Endothelial cell of umbilical vein (primary cell): Measurements from ENCODE around the gene UFSP2. TPM values are rescaled to one million over a fixed set of nuclear protein-coding genes. Genes with fewer than 3 reads are reported as not detected.

ENCODE experiments used
- BruUV-seq: library from RNA; stranded (reverse); fragments of 400-500 nt; replicated peaks from 2 replicates; lab custom pipeline; 2021; lab: Mats Ljungman, UMichigan
- CTCF ChIA-PET: fragments of 300-600, 350-600 bp; sonication (Branson Sonifier 250); formaldehyde crosslinking; loops from one replicate; lab custom pipeline; 2021; ENCODE audit warnings: antibody characterized with exemption, inconsistent platforms; lab: Charles Lee
- POLR2A ChIA-PET: fragments of 300-600, 350-600 bp; sonication (Branson Sonifier 250); formaldehyde crosslinking; loops from one replicate; lab custom pipeline; 2021; ENCODE audit warnings: antibody characterized with exemption, inconsistent platforms; lab: Charles Lee
- DNase-seq: peaks from one replicate; pipeline ENCODE4 v3.0.0-alpha.2; 2011; ENCODE audit warnings: low read depth, low spot score
- FAIRE-seq: peaks from 2 replicates; lab custom pipeline; 2011; peaks lifted over from hg19 to GRCh38; lab: Jason Lieb, UNC
- H2AFZ ChIP-seq: 2 replicates; pipeline ENCODE4 v1.6.0; 2012; ENCODE audit warnings: low read depth, low read length, control low read depth, inconsistent platforms
- H3K27ac ChIP-seq: 2 replicates; pipeline ENCODE4 v1.5.1; 2011; ENCODE audit warnings: low read depth, mild to moderate bottlenecking, control low read depth, low read length, moderate library complexity; ENCODE audit not compliant: insufficient read depth
- H3K27me3 ChIP-seq, 2 experiments: 2 replicates each; pipeline versions ENCODE4 v1.6.0 to v1.6.1; 2011; ENCODE audit warnings: low read length in 2 of 2, mixed read lengths in 1 of 2; ENCODE audit not compliant: control insufficient read depth in 2 of 2, insufficient read depth in 2 of 2
- H3K36me3 ChIP-seq, 2 experiments: 2 replicates in 1 of 2; 3 replicates in 1 of 2; pipeline ENCODE4 v1.5.1; 2011; ENCODE audit warnings: low read length in 2 of 2, mild to moderate bottlenecking in 1 of 2, moderate library complexity in 1 of 2; ENCODE audit not compliant: control insufficient read depth in 2 of 2, insufficient read depth in 2 of 2; ENCODE audit errors: extremely low read depth in 1 of 2
- H3K4me1 ChIP-seq: 3 replicates; pipeline ENCODE4 v1.5.1; 2011; ENCODE audit warnings: mild to moderate bottlenecking, low read length; ENCODE audit not compliant: control insufficient read depth, insufficient read depth; ENCODE audit errors: extremely low read depth
- H3K4me2 ChIP-seq: 2 replicates; pipeline ENCODE4 v1.6.1; 2011; ENCODE audit warnings: low read length, control low read depth, mixed read lengths; ENCODE audit not compliant: insufficient read depth
- H3K4me3 ChIP-seq, 3 experiments: fragments of 200-600 bp in 1 of 3; sonication (generic), shearing (Covaris generic) in 1 of 3; replicated peaks in 1 of 3; 2 replicates each; pipeline ENCODE4 v1.5.1; 2011 to 2016; ENCODE audit warnings: control low read depth in 3 of 3, low read length in 3 of 3, mild to moderate bottlenecking in 2 of 3, inconsistent platforms in 1 of 3, low read depth in 1 of 3, moderate library complexity in 1 of 3; ENCODE audit not compliant: insufficient read depth in 1 of 3
- H3K79me2 ChIP-seq: 2 replicates; pipeline ENCODE4 v1.6.0; 2012; ENCODE audit warnings: low read length, inconsistent platforms; ENCODE audit not compliant: control insufficient read depth, insufficient read depth
- H3K9ac ChIP-seq: replicated peaks from 2 replicates; pipeline ENCODE3; 2011; ENCODE audit warnings: low read length, control low read depth; ENCODE audit not compliant: insufficient read depth; ENCODE audit errors: extremely low read depth
- H3K9me1 ChIP-seq: replicated peaks from 3 replicates; pipeline ENCODE4 v1.6.0; 2011; ENCODE audit warnings: mild to moderate bottlenecking, low read length; ENCODE audit not compliant: control insufficient read depth, insufficient read depth; ENCODE audit errors: extremely low read depth
- H3K9me3 ChIP-seq: replicated peaks from 2 replicates; pipeline ENCODE4 v1.5.1; 2012; ENCODE audit warnings: low read length, inconsistent platforms; ENCODE audit not compliant: control insufficient read depth, insufficient read depth
- H4K20me1 ChIP-seq: replicated peaks from 2 replicates; pipeline ENCODE3; 2011; ENCODE audit warnings: mild to moderate bottlenecking, low read length; ENCODE audit not compliant: control insufficient read depth, insufficient read depth; ENCODE audit errors: extremely low read depth
- CTCF ChIP-seq, 2 donors: IDR thresholded peaks; 1 replicate in 1 of 2; 2 replicates in 1 of 2; pipeline ENCODE4 v1.5.1; 2011; ENCODE audit warnings: low read length in 2 of 2, mild to moderate bottlenecking in 2 of 2, moderate library complexity in 2 of 2, control low read depth in 1 of 2, inconsistent platforms in 1 of 2, low read depth in 1 of 2; ENCODE audit not compliant: insufficient read depth in 1 of 2; ENCODE audit errors: extremely low read depth in 1 of 2
- EZH2 ChIP-seq: IDR thresholded peaks from 2 replicates; pipeline ENCODE4 v1.6.1; 2012; ENCODE audit warnings: borderline replicate concordance, low read depth, mild to moderate bottlenecking, moderate library complexity, low read length, inconsistent platforms; ENCODE audit not compliant: severe bottlenecking
- FOS ChIP-seq: IDR thresholded peaks from 2 replicates; pipeline ENCODE4 v1.6.1; 2011; ENCODE audit warnings: mild to moderate bottlenecking, low read length, moderate library complexity, borderline replicate concordance; ENCODE audit not compliant: insufficient read depth
- GATA2 ChIP-seq: IDR thresholded peaks from 2 replicates; pipeline ENCODE4 v1.7.0; 2011; ENCODE audit warnings: low read depth, mild to moderate bottlenecking, moderate library complexity, mixed read lengths, low read length; ENCODE audit not compliant: insufficient read length, insufficient read depth
- JUN ChIP-seq: IDR thresholded peaks from 2 replicates; pipeline ENCODE4 v1.6.1; 2011; ENCODE audit warnings: borderline replicate concordance, low read depth; ENCODE audit not compliant: insufficient read length, insufficient read depth
- MAX ChIP-seq: IDR thresholded peaks from 2 replicates; pipeline ENCODE4 v1.6.1; 2011; ENCODE audit not compliant: insufficient read depth, insufficient read length
- MYC ChIP-seq: IDR thresholded peaks from one replicate; pipeline ENCODE4 v1.6.1; 2011; ENCODE audit warnings: mild to moderate bottlenecking, low read depth, low read length
- POLR2A ChIP-seq: IDR thresholded peaks from 2 replicates; pipeline ENCODE4 v1.6.1; 2012; ENCODE audit warnings: low read depth, mild to moderate bottlenecking, control low read depth, low read length
- POLR2AphosphoS5 ChIP-seq: IDR thresholded peaks from 2 replicates; pipeline ENCODE4 v1.6.1; 2012; ENCODE audit warnings: low read depth, mild to moderate bottlenecking, control low read depth, low read length, moderate library complexity; ENCODE audit not compliant: insufficient read depth
- dilution Hi-C: fragments of 300-500 bp; cut with MboI; formaldehyde crosslinking; loops from one replicate; pipeline ENCODE4 v1.15.0; 2019; ENCODE audit warnings: low sequenced_read_pairs; ENCODE audit not compliant: extremely low pct_ligation_motif_present
- intact Hi-C: fragments of 100-400 bp; cut with micrococcal nuclease; formaldehyde crosslinking; loops from one replicate; pipeline ENCODE4 v1.10.0; 2022
- polyA plus RNA-seq, 4 experiments: library from polyadenylated mRNA; depleted of rRNA in 3 of 4; stranded (reverse) in 3 of 4; unstranded in 1 of 4; fragments of >200 nt; gene quantifications; 2 replicates each; pipeline versions ENCODE4 v1.2.1 to v1.2.3, GENCODE V29; 2011 to 2012; ENCODE audit warnings: missing spikeins in 1 of 4
- total RNA-seq: library from RNA; stranded (reverse); gene quantifications from 2 replicates; pipeline ENCODE4 v1.2.3, GENCODE V29; 2021

UFSP2 gene
- total and polyA plus RNA-seq, 2 donors (not counting 3 experiments of a cell fraction or from before 2014, with no cell fraction given), result 25.2 to 26.7 TPM

GRCh38 chr4:185473247-185473646, 47.5 kb upstream of the UFSP2 start:
- H3K4me3 ChIP-seq, result no peak overlapping the region

More at GRCh38 chr4:185473247-185473646, 47.5 kb upstream of the UFSP2 start:
- FAIRE-seq (no peak), DNase-seq (no peak)
- Histone ChIP-seq H4K20me1 (no peaks in the 10 kb centered on the region), H3K27ac (no peak overlapping the region), H3K4me2 (no peak overlapping the region), H3K4me1 (peaks cover 8% of the 10 kb centered on the region), H3K36me3 (no peaks in the 10 kb centered on the region), H3K9ac (no peak overlapping the region), H3K27me3 (peaks cover 11% of the 10 kb centered on the region in 2 experiments), H3K79me2 (no peaks in the 10 kb centered on the region), H2AFZ (no peak overlapping the region), H3K9me3 (no peaks in the 10 kb centered on the region), H3K9me1 (no peaks in the 10 kb centered on the region)
- TF ChIP-seq CTCF (IDR thresholded peaks at IDR 0.05; ENCODE audit: extremely low read depth in 1 of 2, insufficient read depth in 1 of 2, low read depth in 1 of 2, low read length in 2 of 2), result no peak
- no peak for TF ChIP-seq POLR2A
- no peak for TF ChIP-seq MAX
- TF ChIP-seq JUN, result no peak
- no peak for TF ChIP-seq FOS
- TF ChIP-seq EZH2, result no peak
- TF ChIP-seq MYC, result no peak
- TF ChIP-seq POLR2AphosphoS5, result no peak
- no peak for TF ChIP-seq GATA2
- POLR2A ChIA-PET, result no interaction called here
- no TSS peak for BruUV-seq
- intact Hi-C loops, result no loop called here
- dilution Hi-C loops, result no loop called here
- CTCF ChIA-PET, result interaction anchor here (1.1 to 4.5 kb wide), 7 partner anchors 62 to 565 kb away, joined by 3 to 107 read pairs (median 10); partner anchors contain the start of gene PDLIM3
